CD14-positive monocyte (primary cell): ENCODE data around the gene ACADS. TPM values are rescaled to one million over a fixed set of nuclear protein-coding genes. Genes with fewer than 3 reads are reported as not detected.
A peak's percentile ranks its signal among the peaks of the same experiment; 100 is the strongest.

Source experiments
- DNase-seq, 3 donors: peaks; one replicate each; pipeline ENCODE4 v3.0.0-alpha.2; 2011 to 2022
- H2AFZ ChIP-seq: 2 replicates; pipeline ENCODE4 v1.6.0; 2012; ENCODE audit warnings: mild to moderate bottlenecking, low read depth, low read length, inconsistent platforms; ENCODE audit not compliant: insufficient read depth, poor library complexity, severe bottlenecking
- H3K27ac ChIP-seq, 2 donors: 1 replicate in 1 of 2; 2 replicates in 1 of 2; pipeline ENCODE4 v1.5.1; 2012 to 2013; ENCODE audit warnings: low read length in 2 of 2, control low read depth in 1 of 2, inconsistent platforms in 1 of 2, low read depth in 1 of 2, mild to moderate bottlenecking in 1 of 2
- H3K27me3 ChIP-seq, 2 donors: one replicate each; pipeline versions ENCODE4 v1.6.0 to v1.6.1; 2011 to 2013; ENCODE audit warnings: low read length in 2 of 2; ENCODE audit not compliant: control insufficient read depth in 2 of 2, insufficient read depth in 2 of 2
- H3K36me3 ChIP-seq, 2 donors: replicated peaks in 1 of 2; 1 replicate in 1 of 2; 2 replicates in 1 of 2; pipeline versions ENCODE4 v1.5.1 to v1.6.1; 2012 to 2013; ENCODE audit warnings: low read length in 2 of 2, control low read depth in 1 of 2, inconsistent platforms in 1 of 2, mild to moderate bottlenecking in 1 of 2; ENCODE audit not compliant: insufficient read depth in 2 of 2, control insufficient read depth in 1 of 2
- H3K4me1 ChIP-seq, 2 donors: 1 replicate in 1 of 2; 2 replicates in 1 of 2; pipeline versions ENCODE4 v1.5.1 to v1.6.1; 2012 to 2013; ENCODE audit warnings: low read length in 2 of 2, control low read depth in 1 of 2, inconsistent platforms in 1 of 2, mild to moderate bottlenecking in 1 of 2, moderate library complexity in 1 of 2; ENCODE audit not compliant: insufficient read depth in 2 of 2, control insufficient read depth in 1 of 2
- H3K4me2 ChIP-seq: replicated peaks from 2 replicates; pipeline ENCODE3; 2012; ENCODE audit warnings: low read length, moderate library complexity, mild to moderate bottlenecking; ENCODE audit not compliant: poor library complexity, severe bottlenecking; ENCODE audit errors: extremely low read depth
- H3K4me3 ChIP-seq, 3 experiments: fragments of 200-600 bp in 1 of 3; sonication (generic) in 1 of 3; replicated peaks in 1 of 3; 1 replicate in 2 of 3; 2 replicates in 1 of 3; pipeline ENCODE4 v1.5.1; 2011 to 2013; ENCODE audit warnings: low read length in 3 of 3, mild to moderate bottlenecking in 3 of 3, control low read depth in 2 of 3, low read depth in 2 of 3, inconsistent platforms in 1 of 3, moderate library complexity in 1 of 3
- H3K79me2 ChIP-seq: 2 replicates; pipeline ENCODE4 v1.6.0; 2012; ENCODE audit warnings: mild to moderate bottlenecking, control low read depth, inconsistent platforms, low read length, moderate library complexity; ENCODE audit not compliant: insufficient read depth
- H3K9ac ChIP-seq: 2 replicates; pipeline ENCODE4 v1.6.0; 2017; ENCODE audit warnings: low read length, mild to moderate bottlenecking; ENCODE audit not compliant: insufficient read depth, poor library complexity, severe bottlenecking
- H3K9me3 ChIP-seq, 2 donors: replicated peaks in 1 of 2; 1 replicate in 1 of 2; 2 replicates in 1 of 2; pipeline versions ENCODE4 v1.5.1 to v1.6.1; 2012 to 2013; ENCODE audit warnings: low read length in 2 of 2, control low read depth in 1 of 2; ENCODE audit not compliant: control insufficient read depth in 1 of 2, insufficient read depth in 1 of 2
- H4K20me1 ChIP-seq: 2 replicates; pipeline ENCODE4 v1.6.0; 2012; ENCODE audit warnings: mild to moderate bottlenecking, low read length, control low read depth, moderate library complexity; ENCODE audit not compliant: insufficient read depth
- H3K27ac Mint-ChIP-seq, 7 donors: one replicate each; pipeline ENCODE4 v1.8.0; 2020; ENCODE audit warnings: mild to moderate bottlenecking in 7 of 7, mixed read lengths in 7 of 7, moderate library complexity in 6 of 7, inconsistent platforms in 2 of 7
- H3K27me3 Mint-ChIP-seq, 3 donors: one replicate each; pipeline ENCODE4 v1.8.0; 2021 to 2022; ENCODE audit warnings: low read depth in 3 of 3, mild to moderate bottlenecking in 3 of 3, mixed read lengths in 3 of 3, moderate library complexity in 3 of 3, inconsistent platforms in 1 of 3
- H3K36me3 Mint-ChIP-seq, 2 donors: one replicate each; pipeline ENCODE4 v1.8.0; 2020; ENCODE audit warnings: mixed read lengths in 2 of 2, inconsistent platforms in 1 of 2, mild to moderate bottlenecking in 1 of 2
- H3K4me1 Mint-ChIP-seq: one replicate; pipeline ENCODE4 v1.8.0; 2020; ENCODE audit warnings: mild to moderate bottlenecking, mixed read lengths
- H3K4me3 Mint-ChIP-seq, 2 donors: one replicate each; pipeline ENCODE4 v1.8.0; 2020; ENCODE audit warnings: mild to moderate bottlenecking in 2 of 2, mixed read lengths in 2 of 2, moderate library complexity in 1 of 2
- H3K9me3 Mint-ChIP-seq, 7 donors: one replicate each; pipeline ENCODE4 v1.8.0; 2020 to 2022; ENCODE audit warnings: mixed read lengths in 7 of 7, mild to moderate bottlenecking in 6 of 7, moderate library complexity in 6 of 7, inconsistent platforms in 2 of 7
- WGBS: methylation state at CpG from one replicate; pipeline ENCODE4 v1.1.5; 2013; ENCODE audit warnings: missing lambda C conversion rate; ENCODE audit not compliant: insufficient coverage; 5-methylcytosine and 5-hydroxymethylcytosine counted together
- intact Hi-C, 2 donors: fragments of 100-400 bp; cut with micrococcal nuclease; formaldehyde crosslinking; loops; one replicate each; pipeline versions ENCODE4 v1.15.0 to v1.15.1; 2023
- polyA plus RNA-seq, 3 donors: library from polyadenylated mRNA; depleted of rRNA in 1 of 3; unstranded in 2 of 3; stranded (reverse) in 1 of 3; fragments of 300-500 nt in 2 of 3; fragments of >200 nt in 1 of 3; fragmentation: Illumina TruSeq in 2 of 3; gene quantifications; 1 replicate in 2 of 3; 2 replicates in 1 of 3; pipeline ENCODE4 v1.2.3, GENCODE V29; 2012 to 2021
- TF ChIP-seq, protein P1 (sequence below): fragments of 200-600 bp; IDR thresholded peaks from one replicate; pipeline ENCODE4 v1.8.0; 2022; ENCODE audit warnings: antibody characterized with exemption, mild to moderate bottlenecking

Gene ACADS
- polyA plus RNA-seq, 3 donors: 9.2 to 25.1 (median 18.2) TPM

DNA sequence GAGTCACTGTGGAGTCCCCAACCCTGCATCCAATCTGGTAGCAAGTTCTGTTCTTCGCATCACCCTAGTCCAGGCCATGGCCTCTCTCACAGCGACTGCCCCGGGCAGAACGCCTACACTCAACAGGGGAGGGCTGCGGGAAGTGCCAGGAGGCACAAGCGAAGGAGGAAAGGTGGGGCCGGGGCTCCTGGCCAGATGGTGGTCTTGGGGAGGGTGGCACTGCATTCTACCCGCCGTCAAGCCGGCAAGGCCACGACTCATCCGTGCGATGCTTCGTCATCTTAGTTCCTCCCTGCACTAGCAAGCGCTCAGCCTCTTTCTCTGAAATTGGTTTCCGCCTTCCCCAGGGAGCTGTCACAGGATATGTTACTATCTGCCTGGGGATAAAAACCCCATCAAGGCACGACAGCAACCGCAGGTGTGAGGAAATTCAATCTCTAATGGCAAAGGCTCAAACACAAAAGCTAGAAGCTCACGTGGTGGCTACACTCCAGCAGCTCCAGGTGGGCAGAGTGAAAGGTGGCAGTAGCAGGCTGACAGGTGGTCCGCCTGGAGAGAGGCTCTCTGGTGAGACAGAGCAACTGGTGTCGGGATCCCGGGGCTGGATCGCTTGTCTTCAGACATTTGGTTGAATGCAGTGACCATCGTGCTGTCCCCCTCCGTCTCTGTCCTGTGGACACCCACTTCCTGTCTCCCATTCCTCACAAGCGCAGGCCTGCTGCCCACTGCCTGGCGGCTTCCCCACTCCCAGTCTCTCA, 34.1 kb downstream of the ACADS start:
- Histone ChIP-seq H3K36me3 (peaks cover 40 to 52% of the 10 kb centered on the region in 2 donors), H3K4me2 (no peak overlapping the region), H3K27me3 (no peaks in the 10 kb centered on the region), H3K79me2 (no peaks in the 10 kb centered on the region), H3K9me3 (peaks cover 1 to 3% of the 10 kb centered on the region in 2 donors), H3K27ac (no peak overlapping the region), H4K20me1 (no peaks in the 10 kb centered on the region), H3K4me1 (no peaks in the 10 kb centered on the region), H3K9ac (no peak overlapping the region), H2AFZ (no peak overlapping the region), H3K4me3 (no peak overlapping the region)
- TF ChIP-seq, protein P1, sequence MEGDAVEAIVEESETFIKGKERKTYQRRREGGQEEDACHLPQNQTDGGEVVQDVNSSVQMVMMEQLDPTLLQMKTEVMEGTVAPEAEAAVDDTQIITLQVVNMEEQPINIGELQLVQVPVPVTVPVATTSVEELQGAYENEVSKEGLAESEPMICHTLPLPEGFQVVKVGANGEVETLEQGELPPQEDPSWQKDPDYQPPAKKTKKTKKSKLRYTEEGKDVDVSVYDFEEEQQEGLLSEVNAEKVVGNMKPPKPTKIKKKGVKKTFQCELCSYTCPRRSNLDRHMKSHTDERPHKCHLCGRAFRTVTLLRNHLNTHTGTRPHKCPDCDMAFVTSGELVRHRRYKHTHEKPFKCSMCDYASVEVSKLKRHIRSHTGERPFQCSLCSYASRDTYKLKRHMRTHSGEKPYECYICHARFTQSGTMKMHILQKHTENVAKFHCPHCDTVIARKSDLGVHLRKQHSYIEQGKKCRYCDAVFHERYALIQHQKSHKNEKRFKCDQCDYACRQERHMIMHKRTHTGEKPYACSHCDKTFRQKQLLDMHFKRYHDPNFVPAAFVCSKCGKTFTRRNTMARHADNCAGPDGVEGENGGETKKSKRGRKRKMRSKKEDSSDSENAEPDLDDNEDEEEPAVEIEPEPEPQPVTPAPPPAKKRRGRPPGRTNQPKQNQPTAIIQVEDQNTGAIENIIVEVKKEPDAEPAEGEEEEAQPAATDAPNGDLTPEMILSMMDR: no peak
- no peak overlapping the region for H3K4me3 Mint-ChIP-seq
- H3K36me3 Mint-ChIP-seq: peaks cover 41 to 50% of the 10 kb centered on the region in 2 donors
- 84% methylated on average over 20 of the region's 27 CpGs for WGBS
- H3K9me3 Mint-ChIP-seq: peaks cover 4 to 13% (median 11%) of the 10 kb centered on the region in 7 donors
- H3K27me3 Mint-ChIP-seq: peaks cover 0 to 6% (median 6%) of the 10 kb centered on the region in 3 donors
- no peak for DNase-seq
- peak overlapping the region in 2 of 7 donors; percentile 10 to 28 for H3K27ac Mint-ChIP-seq
- intact Hi-C loops: no loop called here
- no peaks in the 10 kb centered on the region for H3K4me1 Mint-ChIP-seq

DNA sequence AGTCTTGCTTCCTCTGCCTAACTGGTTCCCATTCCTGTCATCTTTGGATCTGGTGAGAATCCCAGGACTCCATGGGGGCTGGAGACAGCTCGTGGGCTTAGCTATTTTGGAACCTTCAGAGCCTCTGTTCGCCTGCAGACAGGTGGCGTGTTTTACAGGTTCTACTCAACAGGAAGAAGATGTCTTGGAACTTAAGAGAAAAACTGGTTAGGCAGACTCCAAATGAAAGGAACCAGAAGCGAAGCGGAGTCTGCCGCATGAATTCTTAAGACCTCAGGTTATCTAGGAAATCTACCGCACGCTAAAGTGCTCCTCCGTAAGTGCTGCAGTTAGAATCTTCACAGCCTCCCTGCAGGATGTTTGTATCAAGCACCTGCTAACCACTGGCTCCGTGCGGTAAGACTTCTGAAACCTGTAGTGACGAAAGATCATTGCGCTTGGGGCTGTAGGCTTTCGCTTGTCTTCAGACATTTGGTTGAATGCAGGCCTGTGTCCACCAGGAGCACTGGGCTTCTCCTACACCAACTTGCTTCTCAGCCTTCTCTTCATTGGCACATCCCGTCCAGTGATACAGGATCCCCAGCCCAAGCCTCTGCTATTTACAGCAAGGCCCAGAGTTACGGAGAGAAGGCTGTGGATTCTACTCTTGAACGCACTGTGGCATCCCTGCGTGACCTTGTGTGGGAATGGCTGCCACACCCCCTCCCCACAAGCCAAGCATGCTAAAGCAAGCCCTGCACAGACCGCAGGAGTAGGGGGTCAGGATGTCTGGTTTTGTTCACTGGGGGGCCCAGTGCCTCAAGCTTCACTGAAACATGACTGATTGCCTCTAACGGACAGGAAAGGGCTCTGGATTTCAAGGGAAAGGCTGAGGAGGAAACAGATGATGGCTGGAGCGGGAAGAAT, 35.0 kb downstream of the ACADS start:
- no peak overlapping the region for H3K9ac ChIP-seq
- Mint-ChIP-seq H3K27me3 (peaks cover 0 to 6% (median 5%) of the 10 kb centered on the region in 3 donors), H3K27ac (peak overlapping the region in 2 of 7 donors; percentile 28 to 37), H3K36me3 (peaks cover 48 to 59% of the 10 kb centered on the region in 2 donors), H3K4me3 (no peak overlapping the region), H3K9me3 (peaks cover 0 to 8% (median 4%) of the 10 kb centered on the region in 7 donors), H3K4me1 (no peaks in the 10 kb centered on the region)
- H3K36me3 ChIP-seq: peaks cover 48 to 60% of the 10 kb centered on the region in 2 donors
- DNase-seq: no peak
- no peak overlapping the region for H2AFZ ChIP-seq
- TF ChIP-seq, protein P1: no peak
- no peaks in the 10 kb centered on the region for H3K4me1 ChIP-seq
- no peaks in the 10 kb centered on the region for H3K9me3 ChIP-seq
- WGBS: 90% methylated on average over 16 of the region's 21 CpGs
- H3K79me2 ChIP-seq: no peaks in the 10 kb centered on the region
- H3K4me3 ChIP-seq: no peak overlapping the region
- no peak overlapping the region for H3K27ac ChIP-seq
- intact Hi-C loops: no loop called here
- no peak overlapping the region for H3K4me2 ChIP-seq
- no peaks in the 10 kb centered on the region for H4K20me1 ChIP-seq
- no peaks in the 10 kb centered on the region for H3K27me3 ChIP-seq
